A549 (cell line): Measurements from ENCODE around the gene RASA3. TPM values are rescaled to one million over a fixed set of nuclear protein-coding genes. Genes with fewer than 3 reads are reported as not detected.

Source experiments
- ATAC-seq, 2 experiments: fragments of 200-7000 bp in 1 of 2; fragments of >200 bp in 1 of 2; cut with Nextera tagmentation in 1 of 2; cut with Tn5 transposase in 1 of 2; 3 replicates each; pipeline versions ENCODE4 v1.8.0 to v1.9.1; 2018 to 2020; ENCODE audit warnings: mild to moderate bottlenecking in 1 of 2, moderate library complexity in 1 of 2
- CTCF ChIA-PET: fragments of 300-600 bp; sonication (Branson Sonifier 250); formaldehyde crosslinking; extraction: SDS; loops from one replicate; lab custom pipeline; 2021; ENCODE audit warnings: antibody characterized with exemption, inconsistent platforms; lab: Yijun Ruan, JAX
- POLR2A ChIA-PET: fragments of 350-600 bp; formaldehyde crosslinking; extraction: SDS; loops from one replicate; lab custom pipeline; 2021; ENCODE audit warnings: antibody characterized with exemption, inconsistent platforms; lab: Yijun Ruan, JAX
- DNase-seq, 2 experiments: peaks; one replicate each; pipeline versions ENCODE4 v3.0.0 to v3.0.0-alpha.2; 2011 to 2016; ENCODE audit warnings: low read depth in 1 of 2, low spot score in 1 of 2
- FAIRE-seq: peaks from 2 replicates; lab custom pipeline; 2011; peaks lifted over from hg19 to GRCh38; lab: Jason Lieb, UNC
- H3K27ac ChIP-seq, 2 experiments: fragments of >200 bp; sonication (Bioruptor Twin); formaldehyde crosslinking; 3 replicates each; pipeline ENCODE4 v1.5.1; 2016 to 2017
- H3K4me1 ChIP-seq: fragments of >200 bp; sonication (Bioruptor Twin); formaldehyde crosslinking; 3 replicates; pipeline ENCODE4 v1.6.1; 2016
- H3K4me2 ChIP-seq: fragments of >200 bp; sonication (Bioruptor Twin); formaldehyde crosslinking; 3 replicates; pipeline ENCODE4 v1.6.1; 2016
- H3K4me3 ChIP-seq: fragments of >200 bp; sonication (Bioruptor Twin); formaldehyde crosslinking; 3 replicates; pipeline ENCODE4 v1.5.1; 2016
- H3K9me3 ChIP-seq: fragments of >200 bp; sonication (Bioruptor Twin); formaldehyde crosslinking; 3 replicates; pipeline ENCODE4 v1.6.1; 2016
- BCL3 ChIP-seq: fragments of >200 bp; sonication (Bioruptor Twin); formaldehyde crosslinking; IDR thresholded peaks from 3 replicates; pipeline ENCODE4 v1.6.1; 2016
- CBX8 ChIP-seq: fragments of 200-600 bp; sonication (generic); IDR thresholded peaks from 2 replicates; pipeline ENCODE4 v1.6.1; 2016
- CHD2 ChIP-seq: fragments of 150-350 bp; IDR thresholded peaks from 2 replicates; pipeline ENCODE4 v1.6.1; 2014; ENCODE audit warnings: low read length; ENCODE audit not compliant: partially characterized antibody
- CHD4 ChIP-seq: fragments of 200-600 bp; sonication (generic); IDR thresholded peaks from 2 replicates; pipeline ENCODE4 v1.6.1; 2016; ENCODE audit warnings: antibody characterized with exemption, mild to moderate bottlenecking, borderline replicate concordance
- FOSL2 ChIP-seq, 2 experiments: fragments of 450-650 bp in 1 of 2; fragments of >200 bp in 1 of 2; sonication (Bioruptor Twin) in 1 of 2; formaldehyde crosslinking; IDR thresholded peaks; 2 replicates each; pipeline versions ENCODE4 v1.5.0 to v1.6.1; 2016 to 2020; ENCODE audit warnings: mild to moderate bottlenecking in 1 of 2, moderate library complexity in 1 of 2
- FOXS1 ChIP-seq: fragments of 250-450 bp; sonication (Bioruptor Pico); IDR thresholded peaks from 2 replicates; pipeline ENCODE4 v1.5.0; 2020; ENCODE audit warnings: mild to moderate bottlenecking, moderate library complexity
- GATA3 ChIP-seq: IDR thresholded peaks from 2 replicates; pipeline ENCODE4 v1.6.1; 2012; ENCODE audit warnings: borderline replicate concordance
- HMGXB4 ChIP-seq: fragments of 250-450 bp; sonication (Bioruptor Pico); IDR thresholded peaks from 2 replicates; pipeline ENCODE4 v1.5.0; 2021; ENCODE audit warnings: mild to moderate bottlenecking, moderate library complexity, borderline replicate concordance
- HOXB13 ChIP-seq: fragments of 250-450 bp; sonication (Bioruptor Pico); IDR thresholded peaks from 2 replicates; pipeline ENCODE4 v1.5.0; 2020; ENCODE audit warnings: low read depth, mild to moderate bottlenecking, moderate library complexity
- HOXB5 ChIP-seq: fragments of 250-450 bp; sonication (Bioruptor Pico); IDR thresholded peaks from 2 replicates; pipeline ENCODE4 v1.5.0; 2020; ENCODE audit warnings: mild to moderate bottlenecking, moderate library complexity
- JUN ChIP-seq, 2 experiments: fragments of >200 bp; sonication (Bioruptor Twin); formaldehyde crosslinking; IDR thresholded peaks; 2 replicates in 1 of 2; 3 replicates in 1 of 2; pipeline ENCODE4 v1.6.1; 2016 to 2017
- JUNB ChIP-seq: fragments of >200 bp; sonication (Bioruptor Twin); formaldehyde crosslinking; IDR thresholded peaks from 2 replicates; pipeline ENCODE4 v1.6.1; 2016
- MAZ ChIP-seq: fragments of 150-350 bp; IDR thresholded peaks from 2 replicates; pipeline ENCODE4 v1.6.1; 2014; ENCODE audit warnings: antibody characterized with exemption, low read depth, low read length, borderline replicate concordance
- NR3C1 ChIP-seq: fragments of >200 bp; sonication (Bioruptor Twin); formaldehyde crosslinking; IDR thresholded peaks from 3 replicates; pipeline ENCODE4 v1.6.1; 2017
- POLR2A ChIP-seq: IDR thresholded peaks from 2 replicates; pipeline ENCODE4 v1.6.1; 2012; ENCODE audit warnings: mild to moderate bottlenecking, low read length
- POLR2AphosphoS2 ChIP-seq: conservative IDR thresholded peaks from 2 replicates; pipeline ENCODE4 v1.6.1; 2012; ENCODE audit warnings: low read length, improper control_type of control experiment, inconsistent platforms
- RAD21 ChIP-seq, 2 experiments: fragments of >200 bp in 1 of 2; sonication (Bioruptor Twin) in 1 of 2; formaldehyde crosslinking in 1 of 2; IDR thresholded peaks in 1 of 2; conservative IDR thresholded peaks in 1 of 2; 2 replicates in 1 of 2; 3 replicates in 1 of 2; pipeline ENCODE4 v1.6.1; 2012 to 2018; ENCODE audit warnings: inconsistent platforms in 1 of 2
- RARB ChIP-seq: fragments of 250-450 bp; sonication (Bioruptor Pico); IDR thresholded peaks from 2 replicates; pipeline ENCODE4 v1.8.0; 2021; ENCODE audit warnings: mild to moderate bottlenecking, moderate library complexity
- RCOR1 ChIP-seq: fragments of 150-350 bp; IDR thresholded peaks from 2 replicates; pipeline ENCODE4 v1.6.1; 2014; ENCODE audit warnings: antibody characterized with exemption, low read length, low read depth
- RFX5 ChIP-seq: fragments of 450-650 bp; IDR thresholded peaks from 2 replicates; pipeline ENCODE4 v1.7.1; 2014; ENCODE audit warnings: antibody characterized with exemption, mild to moderate bottlenecking, moderate library complexity
- TFCP2L1 ChIP-seq: fragments of 250-450 bp; sonication (Bioruptor Pico); IDR thresholded peaks from 2 replicates; pipeline ENCODE4 v1.5.0; 2021; ENCODE audit warnings: mild to moderate bottlenecking
- USF2 ChIP-seq: fragments of 450-650 bp; IDR thresholded peaks from 2 replicates; pipeline ENCODE4 v1.6.1; 2014; ENCODE audit warnings: antibody characterized with exemption
- WGBS: methylation state at CpG from one replicate; pipeline ENCODE4 v1.1.6; 2017; ENCODE audit errors: missing lambda C conversion rate; 5-methylcytosine and 5-hydroxymethylcytosine counted together
- polyA plus RNA-seq, 4 experiments: library from polyadenylated mRNA; depleted of rRNA in 3 of 4; stranded (reverse); fragments of >200 nt; fragmentation: RNase III in 1 of 4; extraction: RNeasy Plus Mini Kit Qiagen cat#74134 plus additional on column Dnase treatment in 1 of 4; gene quantifications; 2 replicates in 3 of 4; 3 replicates in 1 of 4; pipeline ENCODE4 v1.2.3, GENCODE V29; 2011 to 2017
- TF ChIP-seq, protein P1 (sequence below): fragments of 200-600 bp; sonication (generic); IDR thresholded peaks from 2 replicates; pipeline ENCODE4 v1.6.1; 2016; ENCODE audit warnings: antibody characterized with exemption, mild to moderate bottlenecking, moderate library complexity
- TF ChIP-seq, protein P2 (sequence below): IDR thresholded peaks from 2 replicates; pipeline ENCODE4 v1.6.1; 2012

Gene RASA3
- polyA plus RNA-seq, 2 of the 4 experiments (the other 2 are of a cell fraction) = 4.3 to 7.6 TPM

- CTCF ChIA-PET = no interaction called here
- Histone ChIP-seq H3K9me3 (no peaks in the 10 kb centered on the region), H3K4me3 (no peak overlapping the region), H3K4me1 (peaks cover 12% of the 10 kb centered on the region; the same call in 2 of the 3 replicates), H3K27ac (peak overlapping the region in 1 of 2 experiments; percentile 84; a peak in 3 of 6 replicates), H3K4me2 (no peak overlapping the region)
- ATAC-seq (no peak; a peak in 1 of 6 replicates), DNase-seq (no peak), FAIRE-seq (no peak)
- POLR2A ChIA-PET = interaction anchor here (1.0 to 1.9 kb wide), 3 partner anchors 35 to 58 kb away, joined by 3 to 6 read pairs (median 3); no protein-coding TSS in a partner anchor
- 85% methylated on average over 18 of the region's 29 CpGs for WGBS
- no peak for TF ChIP-seq POLR2AphosphoS2
- no peak for TF ChIP-seq MAZ
- no peak for TF ChIP-seq RCOR1
- TF ChIP-seq, protein P1, sequence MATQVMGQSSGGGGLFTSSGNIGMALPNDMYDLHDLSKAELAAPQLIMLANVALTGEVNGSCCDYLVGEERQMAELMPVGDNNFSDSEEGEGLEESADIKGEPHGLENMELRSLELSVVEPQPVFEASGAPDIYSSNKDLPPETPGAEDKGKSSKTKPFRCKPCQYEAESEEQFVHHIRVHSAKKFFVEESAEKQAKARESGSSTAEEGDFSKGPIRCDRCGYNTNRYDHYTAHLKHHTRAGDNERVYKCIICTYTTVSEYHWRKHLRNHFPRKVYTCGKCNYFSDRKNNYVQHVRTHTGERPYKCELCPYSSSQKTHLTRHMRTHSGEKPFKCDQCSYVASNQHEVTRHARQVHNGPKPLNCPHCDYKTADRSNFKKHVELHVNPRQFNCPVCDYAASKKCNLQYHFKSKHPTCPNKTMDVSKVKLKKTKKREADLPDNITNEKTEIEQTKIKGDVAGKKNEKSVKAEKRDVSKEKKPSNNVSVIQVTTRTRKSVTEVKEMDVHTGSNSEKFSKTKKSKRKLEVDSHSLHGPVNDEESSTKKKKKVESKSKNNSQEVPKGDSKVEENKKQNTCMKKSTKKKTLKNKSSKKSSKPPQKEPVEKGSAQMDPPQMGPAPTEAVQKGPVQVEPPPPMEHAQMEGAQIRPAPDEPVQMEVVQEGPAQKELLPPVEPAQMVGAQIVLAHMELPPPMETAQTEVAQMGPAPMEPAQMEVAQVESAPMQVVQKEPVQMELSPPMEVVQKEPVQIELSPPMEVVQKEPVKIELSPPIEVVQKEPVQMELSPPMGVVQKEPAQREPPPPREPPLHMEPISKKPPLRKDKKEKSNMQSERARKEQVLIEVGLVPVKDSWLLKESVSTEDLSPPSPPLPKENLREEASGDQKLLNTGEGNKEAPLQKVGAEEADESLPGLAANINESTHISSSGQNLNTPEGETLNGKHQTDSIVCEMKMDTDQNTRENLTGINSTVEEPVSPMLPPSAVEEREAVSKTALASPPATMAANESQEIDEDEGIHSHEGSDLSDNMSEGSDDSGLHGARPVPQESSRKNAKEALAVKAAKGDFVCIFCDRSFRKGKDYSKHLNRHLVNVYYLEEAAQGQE = no peak
- TF ChIP-seq, protein P2, sequence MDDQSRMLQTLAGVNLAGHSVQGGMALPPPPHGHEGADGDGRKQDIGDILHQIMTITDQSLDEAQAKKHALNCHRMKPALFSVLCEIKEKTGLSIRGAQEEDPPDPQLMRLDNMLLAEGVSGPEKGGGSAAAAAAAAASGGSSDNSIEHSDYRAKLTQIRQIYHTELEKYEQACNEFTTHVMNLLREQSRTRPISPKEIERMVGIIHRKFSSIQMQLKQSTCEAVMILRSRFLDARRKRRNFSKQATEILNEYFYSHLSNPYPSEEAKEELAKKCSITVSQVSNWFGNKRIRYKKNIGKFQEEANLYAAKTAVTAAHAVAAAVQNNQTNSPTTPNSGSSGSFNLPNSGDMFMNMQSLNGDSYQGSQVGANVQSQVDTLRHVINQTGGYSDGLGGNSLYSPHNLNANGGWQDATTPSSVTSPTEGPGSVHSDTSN = no peak
- no peak for TF ChIP-seq POLR2A
- no peak for TF ChIP-seq RFX5
- TF ChIP-seq FOXS1 (CRISPR knock-in tag) = no peak
- no peak for TF ChIP-seq GATA3
- no peak for TF ChIP-seq HMGXB4 (CRISPR knock-in tag)
- no peak for TF ChIP-seq JUNB
- no peak for TF ChIP-seq USF2
- no peak for TF ChIP-seq RAD21 (conservative IDR thresholded peaks at IDR 0.05 in 1 of 2, IDR thresholded peaks at IDR 0.05 in 1 of 2)
- TF ChIP-seq NR3C1 = no peak
- no peak for TF ChIP-seq CHD2
- TF ChIP-seq JUN (IDR thresholded peaks at IDR 0.05) = no peak
These were observed 31.7 kb downstream of the RASA3 start for GRCh38 chr13:114100446-114101357.

DNA sequence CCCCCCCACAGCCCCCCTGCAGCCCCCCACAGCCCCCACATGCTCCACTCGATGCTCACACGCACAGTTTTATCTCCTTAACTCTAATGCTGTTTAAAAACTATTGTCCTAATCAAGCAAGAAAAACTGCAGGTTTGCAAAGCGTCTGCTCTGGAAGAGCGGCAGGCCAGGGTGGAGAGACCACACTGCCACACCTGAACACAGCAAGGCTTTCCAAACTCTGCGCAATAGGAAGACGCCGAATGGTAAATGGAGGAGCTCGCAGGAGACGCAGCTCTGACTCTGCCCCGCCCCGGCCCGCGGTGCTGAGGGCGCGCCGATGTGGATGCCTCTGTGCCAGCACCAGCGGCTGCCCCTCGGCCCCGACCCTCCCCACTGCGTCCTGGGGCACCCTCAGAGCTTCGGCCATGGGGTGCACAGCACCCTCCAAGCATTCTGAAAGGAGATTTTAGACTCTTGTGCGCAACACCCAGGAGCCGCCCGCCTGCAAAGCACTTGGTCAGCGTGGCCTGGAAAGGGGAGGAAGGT, 32.4 kb downstream of the RASA3 start:
- H3K27ac ChIP-seq = peak overlapping the region in 1 of 2 experiments; percentile 84; a peak in 3 of 6 replicates
- peaks cover 12% of the 10 kb centered on the region; the same call in 2 of the 3 replicates for H3K4me1 ChIP-seq
- WGBS = 74% methylated on average over 7 of the region's 25 CpGs
- ChIA-PET POLR2A (interaction anchor here (1.0 to 1.9 kb wide), 3 partner anchors 35 to 57 kb away, joined by 3 to 6 read pairs (median 3); no protein-coding TSS in a partner anchor), CTCF (no interaction called here)
- H3K4me3 ChIP-seq = no peak overlapping the region
- ATAC-seq = peak; percentile 37 to 75; a peak in 3 of 6 replicates
- no peaks in the 10 kb centered on the region for H3K9me3 ChIP-seq
- no peak for FAIRE-seq
- no peak for TF ChIP-seq TFCP2L1 (CRISPR knock-in tag)
- no peak for TF ChIP-seq CBX8
- TF ChIP-seq BCL3 = no peak
- no peak for TF ChIP-seq FOSL2 (IDR thresholded peaks at IDR 0.05)
- no peak for TF ChIP-seq FOSL2 (CRISPR knock-in tag; IDR thresholded peaks at IDR 0.05)
- TF ChIP-seq HOXB13 (CRISPR knock-in tag) = no peak
- TF ChIP-seq CHD4 = no peak
- TF ChIP-seq HOXB5 (CRISPR knock-in tag) = no peak
- TF ChIP-seq MAZ = no peak
- TF ChIP-seq RARB (CRISPR knock-in tag) = no peak
- no peak for TF ChIP-seq RAD21 (conservative IDR thresholded peaks at IDR 0.05 in 1 of 2, IDR thresholded peaks at IDR 0.05 in 1 of 2)
- no peak for TF ChIP-seq NR3C1
- peak; percentile 26 to 62 for DNase-seq
- H3K4me2 ChIP-seq = 0 out of 3 replicates have a peak overlapping the region, but pooled peaks have one; percentile 25
